AG04450 (cell line): Measurements from ENCODE around the gene ADGRV1. TPM values are rescaled to one million over a fixed set of nuclear protein-coding genes. Genes with fewer than 3 reads are reported as not detected.

Experiments
- CTCF ChIA-PET: fragments of 300-600, 350-600 bp; formaldehyde crosslinking; extraction: SDS; loops from one replicate; lab custom pipeline; 2022; ENCODE audit warnings: antibody characterized with exemption, inconsistent platforms; lab: Charles Lee
- POLR2A ChIA-PET: fragments of 350-600 bp; formaldehyde crosslinking; extraction: SDS; loops from one replicate; lab custom pipeline; 2021; ENCODE audit warnings: antibody characterized with exemption, inconsistent platforms; lab: Yijun Ruan, JAX
- DNase-seq: peaks from one replicate; pipeline ENCODE4 v3.0.0-alpha.2; 2011; ENCODE audit warnings: low read depth, low spot score
- H3K27ac ChIP-seq: one replicate; pipeline ENCODE4 v1.5.1; 2012; ENCODE audit warnings: low read depth, low read length, control low read depth
- H3K27me3 ChIP-seq: one replicate; pipeline ENCODE4 v1.6.0; 2012; ENCODE audit warnings: low read length; ENCODE audit not compliant: control insufficient read depth, insufficient read depth
- H3K4me3 ChIP-seq: 2 replicates; pipeline ENCODE4 v1.5.1; 2011; ENCODE audit warnings: mild to moderate bottlenecking, low read depth, low read length, control low read depth
- H3K9me3 ChIP-seq: 2 replicates; pipeline ENCODE4 v1.5.1; 2012; ENCODE audit warnings: low read length; ENCODE audit not compliant: control insufficient read depth, insufficient read depth
- CTCF ChIP-seq: IDR thresholded peaks from 2 replicates; pipeline ENCODE4 v1.5.1; 2011; ENCODE audit warnings: low read depth, low read length, control low read depth, inconsistent platforms
- polyA plus RNA-seq: library from polyadenylated mRNA; depleted of rRNA; stranded (reverse); fragments of >200 nt; gene quantifications from 2 replicates; pipeline ENCODE4 v1.2.3, GENCODE V29; 2011

Gene ADGRV1
- polyA plus RNA-seq, 1 experiment: 0.06 TPM

GRCh38 chr5:91025956-91026355 is 467.4 kb downstream of the ADGRV1 start:
- H3K27me3 ChIP-seq: no peaks in the 10 kb centered on the region
- CTCF ChIA-PET: interaction anchor here (1.5 kb wide), 1 partner anchor 394 kb away, joined by 4 read pairs; no protein-coding TSS in a partner anchor
- no peak overlapping the region for H3K27ac ChIP-seq
- POLR2A ChIA-PET: no interaction called here
- no peak overlapping the region for H3K4me3 ChIP-seq
- DNase-seq: no peak
- TF ChIP-seq CTCF: no peak
- H3K9me3 ChIP-seq: no peaks in the 10 kb centered on the region

- POLR2A ChIA-PET: no interaction called here
These were observed 467.9 kb downstream of the ADGRV1 start for GRCh38 chr5:91026466-91026865.

GRCh38 chr5:91027405-91028139 is 469.0 kb downstream of the ADGRV1 start:
- no peak for DNase-seq
- H3K4me3 ChIP-seq: no peak overlapping the region
- ChIA-PET CTCF (interaction anchor here (0.7 kb wide), 1 partner anchor 154 kb away, joined by 3 read pairs; no protein-coding TSS in a partner anchor), POLR2A (no interaction called here)
- no peak for TF ChIP-seq CTCF
- no peak overlapping the region for H3K27ac ChIP-seq
- no peaks in the 10 kb centered on the region for H3K27me3 ChIP-seq
- no peaks in the 10 kb centered on the region for H3K9me3 ChIP-seq

More at GRCh38 chr5:91026466-91026865, 467.9 kb downstream of the ADGRV1 start:
- Histone ChIP-seq H3K27ac (no peak overlapping the region), H3K9me3 (no peaks in the 10 kb centered on the region), H3K4me3 (no peak overlapping the region), H3K27me3 (no peaks in the 10 kb centered on the region)
- CTCF ChIA-PET: no interaction called here
- DNase-seq: no peak
- no peak for TF ChIP-seq CTCF

- POLR2A ChIA-PET: no interaction called here
- CTCF ChIA-PET: no interaction called here
- no peak overlapping the region for H3K27ac ChIP-seq
- TF ChIP-seq CTCF: no peak
- no peak for DNase-seq
- no peaks in the 10 kb centered on the region for H3K27me3 ChIP-seq
- no peaks in the 10 kb centered on the region for H3K9me3 ChIP-seq
- H3K4me3 ChIP-seq: no peak overlapping the region
These were observed 469.9 kb downstream of the ADGRV1 start for GRCh38 chr5:91028499-91028956.

- no peak overlapping the region for H3K27ac ChIP-seq
- no peaks in the 10 kb centered on the region for H3K9me3 ChIP-seq
- no peak overlapping the region for H3K4me3 ChIP-seq
- no peaks in the 10 kb centered on the region for H3K27me3 ChIP-seq
- ChIA-PET CTCF (no interaction called here), POLR2A (no interaction called here)
- TF ChIP-seq CTCF: no peak
- DNase-seq: no peak
These were observed 472.2 kb downstream of the ADGRV1 start for GRCh38 chr5:91030521-91031401.
